ENCODE measurements around the gene EIF3F.

Gene EIF3F

GRCh38 chr11:8040261-8040920 lies 53.3 kb downstream of the EIF3F start:
- no peak for DNase-seq

DNA sequence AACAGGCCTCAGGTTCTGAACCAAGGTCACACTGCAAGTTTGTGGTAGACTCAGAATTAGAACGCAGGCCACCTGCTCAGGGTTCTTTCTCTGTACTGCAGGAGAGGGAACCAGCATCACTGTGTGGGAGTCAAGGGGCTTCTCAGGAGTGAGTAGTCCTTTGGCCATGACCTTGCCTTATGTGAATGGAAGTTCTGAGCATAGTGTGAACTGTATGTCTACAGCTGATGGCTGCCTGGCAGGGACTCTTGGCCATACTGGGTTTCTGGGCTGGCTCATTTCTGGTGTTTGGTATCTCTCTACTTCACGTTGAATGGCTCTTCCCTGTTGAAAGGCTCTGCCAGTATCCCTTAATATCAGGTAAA lies 53.8 kb downstream of the EIF3F start:
- DNase-seq, result no peak

DNA sequence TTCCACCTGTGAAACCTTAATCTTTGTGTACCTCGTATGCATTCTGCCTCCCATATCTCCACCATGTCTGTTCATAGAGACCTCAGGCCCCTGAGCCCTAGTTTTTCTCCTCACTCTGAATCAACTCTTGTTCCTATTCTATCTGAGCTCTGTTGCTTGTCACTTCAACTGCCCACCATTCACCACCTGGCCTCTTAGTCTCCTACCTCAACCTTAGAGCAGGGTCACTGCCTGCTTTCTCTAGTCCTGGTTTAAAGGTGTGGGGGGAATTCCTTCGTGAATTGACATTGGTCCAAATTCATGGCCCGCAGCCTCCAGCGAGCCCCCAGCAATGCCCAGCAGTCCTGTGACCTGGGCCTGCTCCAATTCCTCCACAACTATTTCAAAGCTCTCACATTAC lies 54.4 kb downstream of the EIF3F start:
- DNase-seq, result no peak

DNA sequence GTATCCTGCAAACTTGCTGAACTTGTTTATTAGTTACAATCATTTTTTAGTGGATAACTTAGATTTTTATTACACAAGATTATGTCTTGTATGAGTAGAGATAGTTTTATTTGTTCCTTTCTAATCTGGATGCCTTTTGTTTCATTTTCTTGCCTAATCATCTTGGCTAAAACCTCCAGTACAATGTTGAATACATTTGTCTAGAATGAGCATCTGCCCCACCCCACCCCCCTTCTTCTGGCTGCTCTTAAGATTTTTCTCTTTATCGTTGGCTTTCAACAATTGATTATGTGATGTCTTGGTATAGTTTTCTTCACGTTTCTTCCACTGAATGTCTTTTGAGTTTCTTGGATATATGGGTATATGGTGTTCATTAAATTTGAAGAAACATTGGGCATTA lies 56.6 kb downstream of the EIF3F start:
- DNase-seq, result no peak

DNA sequence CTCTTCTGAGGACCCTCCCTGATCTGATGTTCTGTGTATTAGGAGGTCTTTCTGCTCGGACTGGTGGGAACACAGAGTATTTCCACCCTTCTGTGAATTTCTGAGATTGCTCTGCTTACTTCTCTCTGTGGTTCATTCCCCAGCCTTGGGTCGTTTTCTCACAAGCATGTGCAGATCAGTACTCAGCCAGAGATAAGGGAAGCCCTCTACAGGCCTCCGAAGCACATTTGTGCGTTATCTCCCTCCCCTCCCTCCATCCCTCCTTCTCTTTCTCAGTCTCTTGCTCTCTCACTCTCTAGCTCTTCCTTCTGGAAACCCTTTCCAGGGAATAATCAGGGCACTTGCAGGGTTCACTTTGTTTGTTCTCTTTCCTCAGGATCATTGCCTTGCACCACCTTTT lies 58.7 kb downstream of the EIF3F start:
- DNase-seq, result no peak

- DNase-seq, result peak; percentile 18
Observed at GRCh38 chr11:8047382-8047781, 60.2 kb downstream of the EIF3F start.

DNA sequence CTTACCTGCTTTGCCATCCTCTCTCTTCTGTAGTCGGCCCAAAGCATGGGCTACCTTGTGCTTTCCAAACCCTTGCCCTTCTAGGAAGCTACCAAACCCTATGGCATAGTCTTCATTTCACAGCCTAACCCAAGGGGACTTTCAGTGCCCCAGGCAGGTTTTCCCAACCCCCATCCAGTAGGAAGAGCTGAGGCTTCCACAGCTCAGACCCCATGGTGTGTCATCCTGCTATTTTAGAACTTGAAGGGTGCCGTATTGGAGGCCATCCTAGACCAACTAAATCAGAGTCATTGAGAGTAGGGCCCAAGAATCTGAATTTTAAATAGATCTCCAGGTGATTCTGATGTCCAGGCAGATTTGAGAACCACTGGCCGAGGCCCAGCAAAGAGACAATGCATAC lies 61.9 kb downstream of the EIF3F start:
- no peak for DNase-seq

Measured in right forelimb (tissue), 1 donor.